22Rv1 (cell line): ENCODE measurements around the gene EPS8L1.

Experiments
- ZFX ChIP-seq: fragments of 450-650 bp; IDR thresholded peaks from 2 replicates; pipeline ENCODE4 v1.6.1; 2017; ENCODE audit warnings: antibody characterized with exemption, borderline replicate concordance
- TF ChIP-seq, protein P1 (sequence below): fragments of 450-650 bp; IDR thresholded peaks from 2 replicates; pipeline ENCODE4 v1.5.1; 2017; ENCODE audit warnings: mild to moderate bottlenecking

DNA sequence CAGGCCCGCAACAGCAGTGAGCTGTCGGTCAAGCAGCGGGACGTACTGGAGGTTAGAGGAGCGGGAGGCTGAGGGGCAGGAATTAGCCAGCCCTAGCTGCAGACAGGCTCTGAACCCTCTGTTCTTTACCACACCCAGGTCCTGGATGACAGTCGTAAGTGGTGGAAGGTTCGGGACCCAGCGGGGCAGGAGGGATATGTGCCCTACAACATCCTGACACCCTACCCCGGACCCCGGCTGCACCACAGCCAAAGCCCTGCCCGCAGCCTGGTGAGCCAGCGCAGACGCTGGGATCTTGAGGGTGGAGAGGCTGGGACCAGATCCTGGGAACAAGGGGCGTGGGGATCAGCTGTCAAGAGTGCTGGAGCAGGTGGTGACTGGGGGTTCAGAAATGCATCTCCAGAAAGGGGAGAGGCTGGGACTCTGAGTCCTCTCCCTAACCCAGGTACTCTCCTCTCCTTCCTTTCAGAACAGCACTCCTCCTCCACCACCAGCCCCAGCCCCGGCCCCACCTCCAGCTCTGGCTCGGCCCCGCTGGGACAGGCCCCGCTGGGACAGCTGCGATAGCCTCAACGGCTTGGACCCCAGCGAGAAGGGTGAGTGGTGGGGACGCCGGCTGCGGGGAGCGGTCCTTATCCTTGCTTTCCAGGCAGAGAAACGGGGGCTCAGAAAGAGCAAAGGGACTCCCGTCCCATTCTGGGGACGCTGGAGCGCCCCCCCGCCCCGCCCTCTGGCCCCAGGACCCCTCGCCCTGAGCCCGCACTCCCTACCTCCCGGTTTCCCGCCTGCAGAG, 10.4 kb downstream of the EPS8L1 start:
- TF ChIP-seq, protein P1, sequence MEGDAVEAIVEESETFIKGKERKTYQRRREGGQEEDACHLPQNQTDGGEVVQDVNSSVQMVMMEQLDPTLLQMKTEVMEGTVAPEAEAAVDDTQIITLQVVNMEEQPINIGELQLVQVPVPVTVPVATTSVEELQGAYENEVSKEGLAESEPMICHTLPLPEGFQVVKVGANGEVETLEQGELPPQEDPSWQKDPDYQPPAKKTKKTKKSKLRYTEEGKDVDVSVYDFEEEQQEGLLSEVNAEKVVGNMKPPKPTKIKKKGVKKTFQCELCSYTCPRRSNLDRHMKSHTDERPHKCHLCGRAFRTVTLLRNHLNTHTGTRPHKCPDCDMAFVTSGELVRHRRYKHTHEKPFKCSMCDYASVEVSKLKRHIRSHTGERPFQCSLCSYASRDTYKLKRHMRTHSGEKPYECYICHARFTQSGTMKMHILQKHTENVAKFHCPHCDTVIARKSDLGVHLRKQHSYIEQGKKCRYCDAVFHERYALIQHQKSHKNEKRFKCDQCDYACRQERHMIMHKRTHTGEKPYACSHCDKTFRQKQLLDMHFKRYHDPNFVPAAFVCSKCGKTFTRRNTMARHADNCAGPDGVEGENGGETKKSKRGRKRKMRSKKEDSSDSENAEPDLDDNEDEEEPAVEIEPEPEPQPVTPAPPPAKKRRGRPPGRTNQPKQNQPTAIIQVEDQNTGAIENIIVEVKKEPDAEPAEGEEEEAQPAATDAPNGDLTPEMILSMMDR = no peak
- TF ChIP-seq ZFX = no peak
